Breast epithelium (tissue), 4 donors: Measurements from ENCODE around the gene DNASE1L1. TPM values are rescaled to one million over a fixed set of nuclear protein-coding genes. Genes with fewer than 3 reads are reported as not detected.

Experiments used
- DNase-seq, 2 donors: peaks; one replicate each; pipeline ENCODE4 v3.0.0-alpha.2; 2019; ENCODE audit warnings: low spot score in 2 of 2
- H3K27ac ChIP-seq, 2 donors: fragments of 200-600 bp; sonication (generic) in 1 of 2; one replicate each; pipeline ENCODE4 v1.5.1; 2016 to 2019; ENCODE audit warnings: mild to moderate bottlenecking in 1 of 2
- H3K27me3 ChIP-seq, 2 donors: fragments of 200-600 bp; sonication (generic) in 1 of 2; one replicate each; pipeline versions ENCODE4 v1.5.1 to v1.6.0; 2017 to 2019; ENCODE audit warnings: control low read depth in 1 of 2, mild to moderate bottlenecking in 1 of 2
- H3K36me3 ChIP-seq: fragments of 200-600 bp; one replicate; pipeline ENCODE4 v1.5.1; 2019
- H3K4me1 ChIP-seq, 2 donors: fragments of 200-600 bp; sonication (generic); one replicate each; pipeline ENCODE4 v1.5.1; 2016 to 2019; ENCODE audit warnings: control low read depth in 1 of 2
- H3K4me3 ChIP-seq, 3 donors: fragments of 200-600 bp; sonication (generic); 1 replicate in 2 of 3; 2 replicates in 1 of 3; pipeline ENCODE4 v1.5.1; 2016 to 2019; ENCODE audit warnings: mild to moderate bottlenecking in 3 of 3, moderate library complexity in 2 of 3
- H3K9me3 ChIP-seq, 2 donors: fragments of 200-600 bp; sonication (generic) in 1 of 2; one replicate each; pipeline ENCODE4 v1.5.1; 2016 to 2019; ENCODE audit warnings: control low read depth in 1 of 2
- POLR2A ChIP-seq: fragments of 450-650 bp; IDR thresholded peaks from one replicate; pipeline ENCODE4 v1.6.1; 2016; ENCODE audit warnings: antibody characterized with exemption, mild to moderate bottlenecking, moderate library complexity
- POLR2AphosphoS5 ChIP-seq, 3 donors: sonication (generic); formaldehyde crosslinking; IDR thresholded peaks; one replicate each; pipeline ENCODE4 v1.6.1; 2017; ENCODE audit warnings: antibody characterized with exemption in 3 of 3
- intact Hi-C: fragments of 100-400 bp; cut with DNase I; formaldehyde crosslinking; loops from one replicate; pipeline ENCODE4 v1.15.1; 2023; ENCODE audit warnings: low total_unique reads
- total RNA-seq, 3 donors: library from RNA; depleted of rRNA; stranded (reverse); fragments of >200 nt; gene quantifications; one replicate each; pipeline ENCODE4 v1.1.0, GENCODE V29; 2016
- TF ChIP-seq, protein P1 (sequence below), 3 donors: fragments of 450-650 bp; IDR thresholded peaks; one replicate each; pipeline ENCODE4 v1.5.1; 2016 to 2017; ENCODE audit warnings: antibody characterized with exemption in 3 of 3, mild to moderate bottlenecking in 3 of 3, moderate library complexity in 3 of 3

DNASE1L1 gene
- total RNA-seq, 3 donors from 2014 or later = 26.2 to 44.3 (median 26.9) TPM

DNA sequence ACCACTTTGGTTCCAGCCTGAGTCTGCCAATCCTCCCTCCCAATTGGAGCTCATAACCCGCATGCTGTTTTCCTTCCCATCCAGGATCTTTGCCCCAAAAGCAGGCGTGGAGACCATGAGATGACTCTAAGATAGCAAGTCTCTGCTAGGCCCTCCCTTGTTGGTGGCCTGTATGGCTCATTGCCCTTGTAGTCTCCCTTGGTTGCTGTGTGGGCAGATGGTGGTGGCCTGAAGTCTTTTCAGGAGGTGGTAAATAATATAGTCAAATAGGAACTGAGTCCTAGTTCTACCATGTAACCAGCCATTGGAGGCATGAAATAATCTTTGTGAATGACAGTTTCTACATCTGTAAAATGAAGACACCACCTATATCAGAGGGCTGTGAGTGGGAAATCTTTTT lies 20.7 kb upstream of the DNASE1L1 start:
- TF ChIP-seq POLR2AphosphoS5 (IDR thresholded peaks at IDR 0.05) (no peak), POLR2A (no peak)
- TF ChIP-seq, protein P1, sequence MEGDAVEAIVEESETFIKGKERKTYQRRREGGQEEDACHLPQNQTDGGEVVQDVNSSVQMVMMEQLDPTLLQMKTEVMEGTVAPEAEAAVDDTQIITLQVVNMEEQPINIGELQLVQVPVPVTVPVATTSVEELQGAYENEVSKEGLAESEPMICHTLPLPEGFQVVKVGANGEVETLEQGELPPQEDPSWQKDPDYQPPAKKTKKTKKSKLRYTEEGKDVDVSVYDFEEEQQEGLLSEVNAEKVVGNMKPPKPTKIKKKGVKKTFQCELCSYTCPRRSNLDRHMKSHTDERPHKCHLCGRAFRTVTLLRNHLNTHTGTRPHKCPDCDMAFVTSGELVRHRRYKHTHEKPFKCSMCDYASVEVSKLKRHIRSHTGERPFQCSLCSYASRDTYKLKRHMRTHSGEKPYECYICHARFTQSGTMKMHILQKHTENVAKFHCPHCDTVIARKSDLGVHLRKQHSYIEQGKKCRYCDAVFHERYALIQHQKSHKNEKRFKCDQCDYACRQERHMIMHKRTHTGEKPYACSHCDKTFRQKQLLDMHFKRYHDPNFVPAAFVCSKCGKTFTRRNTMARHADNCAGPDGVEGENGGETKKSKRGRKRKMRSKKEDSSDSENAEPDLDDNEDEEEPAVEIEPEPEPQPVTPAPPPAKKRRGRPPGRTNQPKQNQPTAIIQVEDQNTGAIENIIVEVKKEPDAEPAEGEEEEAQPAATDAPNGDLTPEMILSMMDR (IDR thresholded peaks at IDR 0.05) = no peak
- no peaks in the 10 kb centered on the region for H3K4me1 ChIP-seq

DNA sequence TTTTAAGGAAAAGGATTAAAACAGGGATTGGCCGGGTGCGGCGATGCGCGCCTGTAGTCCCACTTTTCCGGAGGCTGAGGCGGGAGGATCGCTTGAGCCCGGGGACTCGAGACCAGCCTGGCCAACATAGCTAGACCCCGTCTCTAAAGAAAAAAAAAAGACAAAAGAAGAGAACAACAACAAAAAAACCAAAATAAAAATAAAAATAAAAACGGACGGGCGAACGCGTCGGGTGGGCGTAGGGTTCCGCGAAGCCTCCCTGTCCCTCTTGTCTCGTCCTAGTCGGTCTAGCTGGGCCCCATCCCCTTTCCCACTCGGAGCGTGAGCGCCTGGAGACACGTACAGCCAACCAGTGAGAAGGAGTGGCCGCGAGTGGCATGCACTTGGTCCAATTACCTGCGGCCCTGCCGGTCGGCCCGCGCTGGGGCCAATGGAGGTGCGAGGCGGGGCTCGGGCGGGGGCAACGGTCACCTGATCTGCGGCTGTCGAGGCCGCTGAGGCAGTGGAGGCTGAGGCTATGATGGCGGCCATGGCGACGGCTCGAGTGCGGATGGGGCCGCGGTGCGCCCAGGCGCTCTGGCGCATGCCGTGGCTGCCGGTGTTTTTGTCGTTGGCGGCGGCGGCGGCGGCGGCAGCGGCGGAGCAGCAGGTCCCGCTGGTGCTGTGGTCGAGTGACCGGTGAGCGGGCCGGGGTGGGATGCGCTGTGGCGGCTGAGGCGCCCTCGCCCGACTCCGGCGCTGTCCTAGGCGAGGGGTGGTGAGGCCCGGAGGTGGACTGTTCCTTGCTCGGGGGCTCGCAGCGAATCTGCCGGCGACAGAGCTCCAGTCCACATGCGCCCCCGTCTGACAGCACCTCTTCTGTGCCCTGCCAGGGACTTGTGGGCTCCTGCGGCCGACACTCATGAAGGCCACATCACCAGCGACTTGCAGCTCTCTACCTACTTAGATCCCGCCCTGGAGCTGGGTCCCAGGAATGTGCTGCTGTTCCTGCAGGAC lies 19.4 kb upstream of the DNASE1L1 start, which contains the start of gene ATP6AP1:
Gene ATP6AP1, plus strand, starts transcription at position 502 of the 996 bp plus-strand sequence. Its CDS starts 16 bp downstream, at position 518.
- Histone ChIP-seq H3K27ac (peak within 1 kb of the TSS; percentile 82 to 88), H3K36me3 (no peaks in the 10 kb centered on the region)
- TF ChIP-seq, protein P1 (IDR thresholded peaks at IDR 0.05) = no peak
- TF ChIP-seq POLR2A = peak; percentile 33
- peak; percentile 66 to 84 (median 79) for TF ChIP-seq POLR2AphosphoS5 (IDR thresholded peaks at IDR 0.05)

More for the DNA sequence above, 20.7 kb upstream of the DNASE1L1 start:
- Histone ChIP-seq H3K4me3 (peak overlapping the region; percentile 71 to 83 (median 72)), H3K27me3 (peaks cover 0 to 30% of the 10 kb centered on the region in 2 donors), H3K36me3 (no peaks in the 10 kb centered on the region), H3K9me3 (no peaks in the 10 kb centered on the region), H3K27ac (peak overlapping the region in 1 of 2 donors; percentile 88)
- intact Hi-C loops = no loop called here
- DNase-seq = no peak

DNA sequence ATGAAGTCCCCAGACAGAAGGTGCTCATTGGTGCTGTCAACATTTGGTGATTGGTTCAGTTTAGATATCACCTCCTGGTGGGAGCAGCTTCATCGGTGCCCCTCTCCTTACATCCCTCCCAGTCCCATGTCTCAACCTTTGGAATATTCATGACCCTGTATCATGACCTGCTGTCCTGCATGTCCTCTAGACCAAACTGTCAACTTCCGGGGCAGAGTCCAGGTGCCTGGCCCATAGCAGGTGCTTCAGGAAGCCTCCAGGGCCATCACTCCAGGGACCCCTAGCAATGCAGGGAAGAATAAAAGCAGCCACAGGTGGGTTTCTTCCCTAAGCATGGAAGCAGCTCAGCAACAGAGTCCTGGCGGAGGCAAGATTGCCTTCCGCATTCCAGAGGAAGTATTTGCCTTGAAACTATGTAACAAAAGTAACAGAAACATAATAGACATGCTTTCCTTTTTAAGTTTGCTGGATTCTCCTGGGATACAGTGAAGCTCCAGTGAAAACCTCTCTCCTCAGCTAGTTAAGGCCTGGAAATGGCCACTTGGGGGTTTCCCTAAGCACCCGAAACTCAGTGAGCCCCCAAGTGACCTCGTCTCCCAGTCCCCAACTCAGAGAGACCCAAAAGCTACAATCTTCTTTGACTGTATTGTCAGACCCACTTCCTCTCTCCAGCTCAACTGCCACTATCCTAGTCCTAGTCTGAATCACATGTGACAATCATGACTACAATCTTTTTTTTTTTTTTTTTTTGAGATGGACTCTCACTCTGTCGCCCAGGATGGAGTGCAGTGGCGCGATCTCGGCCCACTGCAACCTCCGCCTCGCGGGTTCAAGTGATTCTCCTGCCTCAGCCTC lies 18.1 kb upstream of the DNASE1L1 start:
- DNase-seq = no peak
- peak overlapping the region in 1 of 2 donors; percentile 7 for H3K27ac ChIP-seq
- H3K9me3 ChIP-seq = no peaks in the 10 kb centered on the region
- no peak overlapping the region for H3K4me3 ChIP-seq
- intact Hi-C loops = no loop called here
- no peaks in the 10 kb centered on the region for H3K4me1 ChIP-seq
- H3K36me3 ChIP-seq = no peaks in the 10 kb centered on the region
- peaks cover 0 to 6% of the 10 kb centered on the region in 2 donors for H3K27me3 ChIP-seq
- TF ChIP-seq POLR2AphosphoS5 (IDR thresholded peaks at IDR 0.05) (no peak), POLR2A (no peak)
- TF ChIP-seq, protein P1 (IDR thresholded peaks at IDR 0.05) = no peak

More for the DNA sequence above, 19.4 kb upstream of the DNASE1L1 start, which contains the start of gene ATP6AP1:
- intact Hi-C loops = no loop called here
- DNase-seq = peak; percentile 91 to 92
- H3K27me3 ChIP-seq = peaks cover 0 to 17% of the 10 kb centered on the region in 2 donors
- H3K9me3 ChIP-seq = no peaks in the 10 kb centered on the region
- H3K4me1 ChIP-seq = no peaks in the 10 kb centered on the region
- peak within 1 kb of the TSS; percentile 71 to 83 (median 72) for H3K4me3 ChIP-seq

DNA sequence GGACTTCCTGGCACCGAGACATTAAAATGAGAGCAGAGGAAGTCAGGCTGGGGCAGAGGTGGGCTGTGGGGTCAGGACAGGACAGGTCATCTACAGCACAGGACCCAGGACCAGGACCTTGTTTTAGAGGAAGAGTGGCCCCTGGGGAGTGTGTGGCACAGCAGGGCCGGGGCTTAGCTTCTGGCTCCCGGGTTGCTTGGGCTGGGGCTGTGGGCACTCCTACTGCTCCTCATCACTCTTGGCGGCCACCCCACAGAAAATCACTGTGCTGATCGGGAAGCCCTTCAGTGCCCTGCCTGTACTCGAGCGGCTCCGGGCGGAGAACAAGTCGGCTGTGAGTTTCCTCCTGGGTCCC lies 11.3 kb upstream of the DNASE1L1 start:
- TF ChIP-seq, protein P1 (IDR thresholded peaks at IDR 0.05) = no peak
- TF ChIP-seq POLR2A (no peak), POLR2AphosphoS5 (IDR thresholded peaks at IDR 0.05) (no peak)
- DNase-seq = no peak
- Histone ChIP-seq H3K4me1 (no peaks in the 10 kb centered on the region), H3K27ac (no peak overlapping the region), H3K9me3 (no peaks in the 10 kb centered on the region), H3K27me3 (peaks cover 0 to 17% of the 10 kb centered on the region in 2 donors), H3K4me3 (no peak overlapping the region), H3K36me3 (no peaks in the 10 kb centered on the region)
- intact Hi-C loops = no loop called here
